ENCODE measurements around the gene TGM2. TPM values are rescaled to one million over a fixed set of nuclear protein-coding genes. Genes with fewer than 3 reads are reported as not detected.
A peak's percentile ranks its signal among the peaks of the same experiment; 100 is the strongest.

TGM2 gene
- total RNA-seq, 1 experiment from 2014 or later: 113 TPM

GRCh38 chr20:38152621-38153221 is 12.3 kb downstream of the TGM2 start:
- H3K36me3 ChIP-seq (ENCODE audit: control insufficient read depth, insufficient read depth, low read length): no peaks in the 10 kb centered on the region; the same call in 1 of the 2 replicates
- no peak for DNase-seq (ENCODE audit: low read depth, low spot score)
- ChIA-PET POLR2A (no interaction called here), CTCF (no interaction called here)
- in situ Hi-C loops (cut with HindIII; ENCODE audit: low pct_unique_long_range_greater_than_20kb, low sequenced_read_pairs): no loop called here
- intact Hi-C loops (cut with micrococcal nuclease; ENCODE audit: unreplicated experiment): no loop called here
- H3K9me3 ChIP-seq (ENCODE audit: control insufficient read depth, insufficient read depth, low read depth, low read length): no peaks in the 10 kb centered on the region
- peaks cover 8% of the 10 kb centered on the region for H3K4me1 ChIP-seq (ENCODE audit: control insufficient read depth, insufficient read depth, low read length)
- BruUV-seq (replicated peaks): no TSS peak
- no peak overlapping the region for H3K27ac ChIP-seq (ENCODE audit: low read length)
- no peak for TF ChIP-seq CTCF (IDR thresholded peaks at IDR 0.05)
- no peak for TF ChIP-seq POLR2AphosphoS5 (IDR thresholded peaks at IDR 0.05; ENCODE audit: low read depth, low read length)
- TF ChIP-seq, protein P1, sequence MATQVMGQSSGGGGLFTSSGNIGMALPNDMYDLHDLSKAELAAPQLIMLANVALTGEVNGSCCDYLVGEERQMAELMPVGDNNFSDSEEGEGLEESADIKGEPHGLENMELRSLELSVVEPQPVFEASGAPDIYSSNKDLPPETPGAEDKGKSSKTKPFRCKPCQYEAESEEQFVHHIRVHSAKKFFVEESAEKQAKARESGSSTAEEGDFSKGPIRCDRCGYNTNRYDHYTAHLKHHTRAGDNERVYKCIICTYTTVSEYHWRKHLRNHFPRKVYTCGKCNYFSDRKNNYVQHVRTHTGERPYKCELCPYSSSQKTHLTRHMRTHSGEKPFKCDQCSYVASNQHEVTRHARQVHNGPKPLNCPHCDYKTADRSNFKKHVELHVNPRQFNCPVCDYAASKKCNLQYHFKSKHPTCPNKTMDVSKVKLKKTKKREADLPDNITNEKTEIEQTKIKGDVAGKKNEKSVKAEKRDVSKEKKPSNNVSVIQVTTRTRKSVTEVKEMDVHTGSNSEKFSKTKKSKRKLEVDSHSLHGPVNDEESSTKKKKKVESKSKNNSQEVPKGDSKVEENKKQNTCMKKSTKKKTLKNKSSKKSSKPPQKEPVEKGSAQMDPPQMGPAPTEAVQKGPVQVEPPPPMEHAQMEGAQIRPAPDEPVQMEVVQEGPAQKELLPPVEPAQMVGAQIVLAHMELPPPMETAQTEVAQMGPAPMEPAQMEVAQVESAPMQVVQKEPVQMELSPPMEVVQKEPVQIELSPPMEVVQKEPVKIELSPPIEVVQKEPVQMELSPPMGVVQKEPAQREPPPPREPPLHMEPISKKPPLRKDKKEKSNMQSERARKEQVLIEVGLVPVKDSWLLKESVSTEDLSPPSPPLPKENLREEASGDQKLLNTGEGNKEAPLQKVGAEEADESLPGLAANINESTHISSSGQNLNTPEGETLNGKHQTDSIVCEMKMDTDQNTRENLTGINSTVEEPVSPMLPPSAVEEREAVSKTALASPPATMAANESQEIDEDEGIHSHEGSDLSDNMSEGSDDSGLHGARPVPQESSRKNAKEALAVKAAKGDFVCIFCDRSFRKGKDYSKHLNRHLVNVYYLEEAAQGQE (IDR thresholded peaks at IDR 0.05; ENCODE audit: insufficient read depth in 1 of 2, low read depth in 2 of 2, low read length in 1 of 2): no peak
- TF ChIP-seq TCF7L2 (IDR thresholded peaks at IDR 0.05; ENCODE audit: low read depth, low read length): no peak
- no peak for TF ChIP-seq SIN3A (IDR thresholded peaks at IDR 0.05; ENCODE audit: borderline replicate concordance, insufficient read depth, low read depth, low read length)
- H3K4me3 ChIP-seq (ENCODE audit: low read depth in 2 of 2, low read length in 2 of 2): no peak overlapping the region
- ATAC-seq: 0 out of 2 replicates have a peak, but pooled peaks have one; percentile 51
- H3K27me3 ChIP-seq (ENCODE audit: control insufficient read depth, insufficient read depth, low read length): no peaks in the 10 kb centered on the region

DNA sequence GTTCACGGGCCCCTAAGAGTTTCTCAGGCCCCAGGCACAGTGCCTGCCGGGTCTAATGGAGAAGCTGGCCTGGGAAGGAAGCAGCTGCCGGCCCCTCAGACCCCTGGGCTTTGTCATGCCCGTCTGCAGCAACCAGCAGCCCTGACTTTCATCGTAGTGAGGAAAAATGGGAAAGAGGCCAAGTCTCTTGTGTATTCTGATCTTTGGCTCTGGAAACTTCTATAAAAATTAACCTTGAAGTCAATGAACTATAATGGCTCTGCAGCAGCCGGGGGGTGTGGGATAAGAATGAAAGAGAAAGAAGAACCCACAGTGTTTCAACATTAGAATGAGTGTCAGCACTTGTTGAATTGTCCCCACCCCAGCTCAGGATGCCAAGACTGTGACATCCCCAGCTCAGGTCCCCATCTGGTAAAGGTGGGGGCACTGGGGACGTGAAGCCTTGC is 12.9 kb downstream of the TGM2 start:
- in situ Hi-C loops (cut with HindIII; ENCODE audit: low pct_unique_long_range_greater_than_20kb, low sequenced_read_pairs): no loop called here
- Histone ChIP-seq H3K27ac (ENCODE audit: low read length) (no peak overlapping the region), H3K9me3 (ENCODE audit: control insufficient read depth, insufficient read depth, low read depth, low read length) (no peaks in the 10 kb centered on the region), H3K27me3 (ENCODE audit: control insufficient read depth, insufficient read depth, low read length) (no peaks in the 10 kb centered on the region), H3K36me3 (ENCODE audit: control insufficient read depth, insufficient read depth, low read length) (no peaks in the 10 kb centered on the region; the same call in 1 of the 2 replicates), H3K4me1 (ENCODE audit: control insufficient read depth, insufficient read depth, low read length) (peaks cover 8% of the 10 kb centered on the region), H3K4me3 (ENCODE audit: low read depth in 2 of 2, low read length in 2 of 2) (no peak overlapping the region)
- POLR2A ChIA-PET: no interaction called here
- ATAC-seq: 0 out of 2 replicates have a peak, but pooled peaks have one; percentile 5
- DNase-seq (ENCODE audit: low read depth, low spot score): no peak
- CTCF ChIA-PET: interaction anchor here (0.6 kb wide), 1 partner anchor 20 kb away, joined by 3 read pairs; no protein-coding TSS in a partner anchor
- BruUV-seq (replicated peaks): TSS peak; percentile 23
- TF ChIP-seq TCF7L2 (IDR thresholded peaks at IDR 0.05; ENCODE audit: low read depth, low read length) (no peak), SIN3A (IDR thresholded peaks at IDR 0.05; ENCODE audit: borderline replicate concordance, insufficient read depth, low read depth, low read length) (no peak), CTCF (IDR thresholded peaks at IDR 0.05) (no peak), POLR2AphosphoS5 (IDR thresholded peaks at IDR 0.05; ENCODE audit: low read depth, low read length) (no peak)
- TF ChIP-seq, protein P1 (IDR thresholded peaks at IDR 0.05; ENCODE audit: insufficient read depth in 1 of 2, low read depth in 2 of 2, low read length in 1 of 2): no peak
- intact Hi-C loops (cut with micrococcal nuclease; ENCODE audit: unreplicated experiment): no loop called here
